T-helper 22 cell (primary cell): Measurements from ENCODE around the gene RFTN1.

ENCODE experiments used
- DNase-seq: peaks from one replicate; pipeline ENCODE4 v3.0.0-alpha.2; 2020; ENCODE audit warnings: low read depth

RFTN1 gene

DNA sequence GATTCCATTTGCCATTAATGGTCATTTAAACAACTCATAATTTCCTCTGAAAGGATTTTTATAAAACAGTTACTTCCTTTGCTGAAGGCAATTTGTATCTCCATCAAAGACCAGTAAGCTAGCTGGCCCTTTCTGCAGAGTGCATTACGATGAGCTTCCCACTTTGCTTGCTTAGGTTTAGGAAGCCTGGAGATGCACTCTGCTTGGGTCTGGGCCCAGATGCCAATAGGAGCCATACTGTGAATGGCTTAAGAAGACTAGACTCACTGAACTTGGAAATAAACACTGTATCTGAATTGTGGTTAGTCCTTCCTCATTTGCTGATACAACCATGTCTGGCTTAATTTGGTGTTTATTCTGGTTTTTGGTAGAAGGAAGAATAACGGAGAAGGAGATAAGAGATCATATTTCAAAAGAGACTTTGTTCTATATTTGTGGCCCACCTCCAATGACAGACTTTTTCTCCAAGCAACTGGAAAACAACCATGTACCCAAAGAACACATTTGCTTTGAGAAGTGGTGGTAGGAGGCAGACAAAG is 210.4 kb downstream of the RFTN1 start:
- no peak for DNase-seq

DNA sequence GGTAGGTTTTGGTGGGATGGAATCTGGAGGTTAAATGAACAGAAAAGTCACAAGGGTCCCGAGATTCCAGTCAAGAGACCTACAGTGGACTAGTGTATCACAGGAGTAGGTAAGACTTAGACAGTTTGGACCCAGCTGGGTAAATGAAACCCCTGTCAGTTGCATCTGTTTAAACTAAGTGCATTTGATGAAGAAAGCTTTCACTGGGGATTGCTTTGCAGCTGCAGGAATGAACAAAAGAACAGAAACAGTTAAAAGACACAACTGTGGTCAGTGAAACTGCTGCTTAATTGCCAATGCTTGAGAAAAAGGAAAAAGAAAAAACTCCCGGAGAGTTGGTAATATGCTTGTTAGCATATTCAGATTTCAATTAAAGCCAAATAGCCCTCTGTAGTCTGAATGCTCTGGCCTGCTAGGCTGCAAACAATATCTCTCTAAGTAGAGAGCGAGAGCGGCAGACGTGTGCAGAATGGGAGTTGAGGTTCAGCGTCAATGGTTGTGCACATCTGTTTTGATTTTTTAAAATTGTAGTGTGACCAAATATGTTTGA is 211.3 kb downstream of the RFTN1 start:
- no peak for DNase-seq

DNA sequence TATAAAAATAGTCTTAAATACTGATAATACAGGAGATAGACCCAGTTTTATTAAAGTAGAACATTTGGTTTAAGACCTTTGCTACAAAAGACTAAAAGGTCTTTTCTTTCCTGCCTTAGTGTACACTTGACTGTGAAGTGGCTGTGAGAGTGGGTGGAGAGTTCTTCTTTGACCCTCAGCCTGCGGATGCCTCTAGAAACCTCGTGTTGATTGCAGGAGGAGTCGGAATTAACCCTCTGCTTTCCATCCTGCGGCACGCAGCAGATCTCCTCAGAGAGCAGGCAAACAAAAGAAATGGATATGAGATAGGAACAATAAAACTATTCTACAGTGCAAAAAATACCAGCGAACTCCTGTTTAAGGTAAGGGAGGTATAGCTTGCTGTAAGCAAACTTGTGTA is 212.0 kb downstream of the RFTN1 start:
- DNase-seq = no peak

GRCh38 chr3:16300881-16301359 is 212.6 kb downstream of the RFTN1 start:
- peak; percentile 32 for DNase-seq

DNA sequence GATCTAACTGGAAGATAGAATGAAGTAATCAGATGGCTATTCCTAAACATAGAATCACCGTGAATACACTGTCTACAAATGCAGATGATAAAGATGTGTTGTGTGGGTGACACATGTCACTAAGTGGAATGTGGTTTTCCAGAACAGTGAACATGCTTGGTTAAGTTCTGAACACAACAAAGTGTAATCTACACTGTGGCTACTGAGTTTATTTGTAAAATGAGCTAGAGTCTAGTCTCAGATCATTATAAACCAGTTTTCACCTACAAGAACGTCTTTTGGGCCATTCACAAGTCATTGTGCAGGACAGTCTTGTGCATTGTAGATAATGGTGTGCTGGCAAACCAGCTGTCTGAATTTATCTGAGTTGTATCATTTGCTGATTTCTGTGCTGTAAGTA is 213.2 kb downstream of the RFTN1 start:
- no peak for DNase-seq

- no peak for DNase-seq
Observed at GRCh38 chr3:16299746-16300145, 213.8 kb downstream of the RFTN1 start.

- no peak for DNase-seq
Observed at GRCh38 chr3:16298891-16299290, 214.6 kb downstream of the RFTN1 start.

GRCh38 chr3:16297997-16298885 is 215.3 kb downstream of the RFTN1 start:
- DNase-seq = no peak

GRCh38 chr3:16295298-16295890 is 218.1 kb downstream of the RFTN1 start:
- DNase-seq = no peak

DNA sequence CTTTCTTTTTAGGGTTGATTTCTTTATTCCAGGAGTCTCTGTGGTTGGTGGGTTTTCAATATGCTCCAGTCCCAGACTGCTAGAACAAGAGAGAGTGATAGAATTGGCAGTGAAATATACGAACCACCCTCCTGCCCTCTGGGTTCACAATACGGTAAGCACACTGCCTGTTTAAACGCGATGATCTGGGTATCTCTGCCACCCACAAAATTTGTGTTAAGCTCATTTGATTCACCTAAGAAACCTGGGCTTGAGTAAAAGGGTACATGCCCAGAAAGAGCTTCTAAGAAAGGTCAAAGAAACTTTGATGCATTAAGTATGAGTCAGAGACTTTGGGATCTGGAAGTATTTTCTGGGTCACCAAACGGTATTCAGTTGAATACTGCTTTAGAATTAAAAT is 218.7 kb downstream of the RFTN1 start:
- no peak for DNase-seq

- DNase-seq = no peak
Observed at GRCh38 chr3:16290827-16291196, 222.7 kb downstream of the RFTN1 start.

GRCh38 chr3:16290007-16290826 is 223.3 kb downstream of the RFTN1 start:
- DNase-seq = peak; percentile 25

GRCh38 chr3:16289144-16289889 is 224.2 kb downstream of the RFTN1 start:
- DNase-seq = no peak

GRCh38 chr3:16288664-16289063 is 224.8 kb downstream of the RFTN1 start:
- no peak for DNase-seq

DNA sequence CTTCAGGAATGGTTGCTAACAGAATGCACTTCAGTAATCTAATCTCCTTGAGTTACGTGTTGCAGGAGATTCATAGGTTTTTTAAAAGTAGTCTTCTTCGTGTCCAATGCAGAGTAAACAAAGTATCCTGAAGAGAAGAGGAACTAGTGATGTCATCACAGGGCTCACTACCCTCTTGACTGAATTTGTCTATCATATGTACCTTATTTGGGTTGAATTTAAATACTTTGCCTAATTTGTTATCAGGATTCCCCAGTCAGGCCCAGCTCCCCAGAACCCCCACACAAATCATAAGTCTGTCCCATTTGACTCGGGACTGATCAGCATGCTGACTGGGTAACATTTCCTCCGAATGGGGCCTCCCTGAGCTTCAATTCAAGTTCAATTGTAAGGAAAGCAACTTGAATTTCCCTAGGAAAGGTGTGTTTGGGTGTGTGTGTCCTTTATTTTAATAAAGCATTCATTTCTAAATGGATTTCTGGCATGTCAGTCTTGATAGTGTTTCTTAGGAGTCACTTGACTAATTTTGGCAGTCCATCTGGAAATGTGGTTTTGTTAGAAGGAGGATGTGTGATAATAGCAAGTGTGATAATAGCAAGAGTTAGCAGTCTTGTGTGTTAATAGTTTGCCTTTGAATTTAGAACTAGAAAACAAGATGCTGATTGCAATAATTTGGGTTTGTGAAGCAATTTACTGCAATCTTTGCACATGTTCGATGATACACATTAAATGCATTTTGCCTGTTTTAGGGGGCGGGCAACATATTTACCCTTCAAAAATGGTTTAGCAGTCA is 226.6 kb downstream of the RFTN1 start:
- no peak for DNase-seq

- peak; percentile 63 for DNase-seq
Observed at GRCh38 chr3:16286161-16286560, 227.3 kb downstream of the RFTN1 start.

GRCh38 chr3:16284633-16285032 is 228.9 kb downstream of the RFTN1 start:
- DNase-seq = no peak

DNA sequence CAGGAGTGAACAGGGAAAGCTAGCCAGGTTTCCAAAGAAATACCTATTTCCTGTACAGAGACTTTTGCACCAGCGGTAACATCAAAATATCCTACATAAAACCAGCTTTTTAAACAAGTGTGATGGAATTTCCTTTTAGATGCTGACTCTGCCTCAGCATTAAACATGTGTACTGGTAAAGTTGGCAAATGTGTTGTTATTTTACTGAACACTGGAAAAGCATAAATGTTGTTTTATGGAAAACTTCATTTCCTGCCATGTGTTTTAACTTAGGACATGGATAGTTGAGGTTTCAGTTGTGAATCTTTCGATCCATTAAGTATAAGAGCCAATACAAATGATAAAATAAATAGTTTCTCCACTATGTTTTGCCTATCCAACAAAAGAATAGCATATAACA is 232.8 kb downstream of the RFTN1 start:
- no peak for DNase-seq

- DNase-seq = no peak
Observed at GRCh38 chr3:16279010-16279801, 234.3 kb downstream of the RFTN1 start.

GRCh38 chr3:16277471-16277870 is 236.0 kb downstream of the RFTN1 start:
- no peak for DNase-seq
